Keratinocyte (primary cell): ENCODE data around the gene MAPK12. TPM values are rescaled to one million over a fixed set of nuclear protein-coding genes. Genes with fewer than 3 reads are reported as not detected.
A peak's percentile ranks its signal among the peaks of the same experiment; 100 is the strongest.

Experiments
- DNase-seq: peaks from one replicate; pipeline ENCODE4 v3.0.0-alpha.2; 2011; ENCODE audit warnings: low read depth, missing footprints, low spot score
- FAIRE-seq: peaks from 2 replicates; lab custom pipeline; 2011; peaks lifted over from hg19 to GRCh38; lab: Jason Lieb, UNC
- H2AFZ ChIP-seq: 2 replicates; pipeline ENCODE4 v1.6.0; 2012; ENCODE audit warnings: low read length, control low read depth, inconsistent platforms; ENCODE audit not compliant: control insufficient read depth
- H3K27ac ChIP-seq: 2 replicates; pipeline ENCODE4 v1.5.1; 2011; ENCODE audit warnings: low read length; ENCODE audit not compliant: control insufficient read depth, insufficient read depth
- H3K27me3 ChIP-seq: 3 replicates; pipeline ENCODE4 v1.6.0; 2011; ENCODE audit warnings: low read length; ENCODE audit not compliant: control insufficient read depth, insufficient read depth; ENCODE audit errors: extremely low read depth
- H3K36me3 ChIP-seq, 2 experiments: 2 replicates in 1 of 2; 3 replicates in 1 of 2; pipeline ENCODE4 v1.5.1; 2011; ENCODE audit warnings: low read length in 2 of 2, mild to moderate bottlenecking in 1 of 2; ENCODE audit not compliant: control insufficient read depth in 2 of 2, insufficient read depth in 2 of 2; ENCODE audit errors: extremely low read depth in 1 of 2
- H3K4me1 ChIP-seq: 3 replicates; pipeline ENCODE4 v1.5.1; 2011; ENCODE audit warnings: low read length; ENCODE audit not compliant: control insufficient read depth, insufficient read depth; ENCODE audit errors: extremely low read depth
- H3K4me2 ChIP-seq: 3 replicates; pipeline ENCODE4 v1.6.0; 2011; ENCODE audit warnings: low read depth, low read length; ENCODE audit not compliant: control insufficient read depth, insufficient read depth; ENCODE audit errors: extremely low read depth
- H3K4me3 ChIP-seq, 3 experiments: fragments of 200-600 bp in 1 of 3; sonication (generic) in 1 of 3; 2 replicates in 2 of 3; 3 replicates in 1 of 3; pipeline ENCODE4 v1.5.1; 2011 to 2016; ENCODE audit warnings: low read length in 3 of 3, mild to moderate bottlenecking in 3 of 3, control low read depth in 2 of 3, inconsistent platforms in 1 of 3, low read depth in 1 of 3, mixed read lengths in 1 of 3, mixed run types in 1 of 3, moderate library complexity in 1 of 3; ENCODE audit not compliant: control insufficient read depth in 2 of 3, insufficient read depth in 2 of 3; ENCODE audit errors: extremely low read depth in 1 of 3
- H3K79me2 ChIP-seq: 2 replicates; pipeline ENCODE4 v1.6.0; 2012; ENCODE audit warnings: low read length; ENCODE audit not compliant: control insufficient read depth, insufficient read depth
- H3K9ac ChIP-seq: 3 replicates; pipeline ENCODE4 v1.6.0; 2011; ENCODE audit warnings: low read length; ENCODE audit not compliant: control insufficient read depth, insufficient read depth; ENCODE audit errors: extremely low read depth
- H3K9me1 ChIP-seq: 3 replicates; pipeline ENCODE4 v1.6.0; 2011; ENCODE audit warnings: low read length; ENCODE audit not compliant: control insufficient read depth, insufficient read depth; ENCODE audit errors: extremely low read depth
- H3K9me3 ChIP-seq: 2 replicates; pipeline ENCODE4 v1.5.1; 2012; ENCODE audit warnings: low read depth, low read length; ENCODE audit not compliant: control insufficient read depth
- H4K20me1 ChIP-seq: 3 replicates; pipeline ENCODE4 v1.6.0; 2011; ENCODE audit warnings: low read length; ENCODE audit not compliant: control insufficient read depth, insufficient read depth; ENCODE audit errors: extremely low read depth
- CTCF ChIP-seq, 3 experiments: IDR thresholded peaks in 1 of 3; conservative IDR thresholded peaks in 1 of 3; optimal IDR thresholded peaks in 1 of 3; 2 replicates in 2 of 3; 3 replicates in 1 of 3; pipeline versions ENCODE3 to v1.5.1; 2011; ENCODE audit warnings: low read length in 3 of 3, mild to moderate bottlenecking in 3 of 3, moderate library complexity in 2 of 3, control low read depth in 1 of 3, inconsistent platforms in 1 of 3; ENCODE audit not compliant: insufficient read depth in 2 of 3; ENCODE audit errors: extremely low read depth in 1 of 3
- EZH2 ChIP-seq: IDR thresholded peaks from one replicate; pipeline ENCODE4 v1.6.1; 2012; ENCODE audit warnings: inconsistent platforms, mild to moderate bottlenecking, low read length, moderate library complexity
- dilution Hi-C: fragments of 300-500 bp; cut with MboI; formaldehyde crosslinking; loops from one replicate; pipeline ENCODE4 v1.7.0; 2020; ENCODE audit warnings: low sequenced_read_pairs; ENCODE audit not compliant: extremely low pct_ligation_motif_present
- polyA plus RNA-seq, 5 experiments: library from polyadenylated mRNA; depleted of rRNA in 3 of 5; stranded (reverse) in 3 of 5; stranded (forward) in 1 of 5; unstranded in 1 of 5; fragments of >200 nt; gene quantifications; 1 replicate in 1 of 5; 2 replicates in 3 of 5; 3 replicates in 1 of 5; pipeline versions ENCODE4 v1.2.1 to v1.2.3, GENCODE V29; 2011 to 2012; ENCODE audit warnings: missing spikeins in 2 of 5, low read depth in 1 of 5, low replicate concordance in 1 of 5

Gene MAPK12
- polyA plus RNA-seq, 1 donor (not counting 4 experiments of a cell fraction or from before 2014, with no cell fraction given), result 10.1 TPM

GRCh38 chr22:50272044-50272802 is 10.7 kb upstream of the MAPK12 start:
- no peak overlapping the region for H3K9ac ChIP-seq
- H3K4me3 ChIP-seq, result no peak overlapping the region
- no peak for TF ChIP-seq CTCF (optimal IDR thresholded peaks at IDR 0.05 in 1 of 3, IDR thresholded peaks at IDR 0.05 in 1 of 3, conservative IDR thresholded peaks at IDR 0.05 in 1 of 3; ENCODE audit: extremely low read depth in 1 of 3, insufficient read depth in 2 of 3, low read length in 3 of 3)
- TF ChIP-seq EZH2, result no peak
- H3K27me3 ChIP-seq, result peaks cover 5% of the 10 kb centered on the region
- H2AFZ ChIP-seq, result no peak overlapping the region
- no peaks in the 10 kb centered on the region for H3K9me1 ChIP-seq
- no peak overlapping the region for H3K4me2 ChIP-seq
- peaks cover 13 to 22% of the 10 kb centered on the region in 2 experiments for H3K36me3 ChIP-seq
- peaks cover 20% of the 10 kb centered on the region for H3K4me1 ChIP-seq
- FAIRE-seq, result no peak
- dilution Hi-C loops, result no loop called here
- H4K20me1 ChIP-seq, result peaks cover 6% of the 10 kb centered on the region
- H3K27ac ChIP-seq, result no peak overlapping the region
- H3K9me3 ChIP-seq, result peaks cover 2% of the 10 kb centered on the region
- DNase-seq, result no peak
- no peaks in the 10 kb centered on the region for H3K79me2 ChIP-seq

- H3K9ac ChIP-seq, result no peak overlapping the region
- peak overlapping the region; percentile 87 for H3K4me2 ChIP-seq
- peaks cover 2% of the 10 kb centered on the region for H3K9me3 ChIP-seq
- H3K36me3 ChIP-seq, result peaks cover 13 to 19% of the 10 kb centered on the region in 2 experiments
- FAIRE-seq, result no peak
- peak overlapping the region in 2 of 3 experiments; percentile 59 to 74 for H3K4me3 ChIP-seq
- no peak overlapping the region for H3K27ac ChIP-seq
- no peak for DNase-seq
- peaks cover 20% of the 10 kb centered on the region for H3K4me1 ChIP-seq
- H3K9me1 ChIP-seq, result no peaks in the 10 kb centered on the region
- H4K20me1 ChIP-seq, result peaks cover 6% of the 10 kb centered on the region
- no peak overlapping the region for H2AFZ ChIP-seq
- no peaks in the 10 kb centered on the region for H3K79me2 ChIP-seq
- dilution Hi-C loops, result no loop called here
- TF ChIP-seq EZH2, result no peak
- peak in 2 of 3 experiments; percentile 38 to 47 for TF ChIP-seq CTCF (optimal IDR thresholded peaks at IDR 0.05 in 1 of 3, IDR thresholded peaks at IDR 0.05 in 1 of 3, conservative IDR thresholded peaks at IDR 0.05 in 1 of 3; ENCODE audit: extremely low read depth in 1 of 3, insufficient read depth in 2 of 3, low read length in 3 of 3)
- peaks cover 5% of the 10 kb centered on the region for H3K27me3 ChIP-seq
These were observed 10.1 kb upstream of the MAPK12 start for GRCh38 chr22:50271519-50271970.
